Limb (tissue), 2 donors: Measurements from ENCODE around the gene SORT1.
"Not testable (repeated sequence)": the region's sequence is repeated elsewhere in the genome, so short reads cannot be mapped to it uniquely, and the experiment has no call there.

Experiments
- DNase-seq, 2 donors: peaks; one replicate each; pipeline ENCODE4 v3.0.0-alpha.2; 2016; ENCODE audit errors: extremely low spot score in 2 of 2

Gene SORT1

DNA sequence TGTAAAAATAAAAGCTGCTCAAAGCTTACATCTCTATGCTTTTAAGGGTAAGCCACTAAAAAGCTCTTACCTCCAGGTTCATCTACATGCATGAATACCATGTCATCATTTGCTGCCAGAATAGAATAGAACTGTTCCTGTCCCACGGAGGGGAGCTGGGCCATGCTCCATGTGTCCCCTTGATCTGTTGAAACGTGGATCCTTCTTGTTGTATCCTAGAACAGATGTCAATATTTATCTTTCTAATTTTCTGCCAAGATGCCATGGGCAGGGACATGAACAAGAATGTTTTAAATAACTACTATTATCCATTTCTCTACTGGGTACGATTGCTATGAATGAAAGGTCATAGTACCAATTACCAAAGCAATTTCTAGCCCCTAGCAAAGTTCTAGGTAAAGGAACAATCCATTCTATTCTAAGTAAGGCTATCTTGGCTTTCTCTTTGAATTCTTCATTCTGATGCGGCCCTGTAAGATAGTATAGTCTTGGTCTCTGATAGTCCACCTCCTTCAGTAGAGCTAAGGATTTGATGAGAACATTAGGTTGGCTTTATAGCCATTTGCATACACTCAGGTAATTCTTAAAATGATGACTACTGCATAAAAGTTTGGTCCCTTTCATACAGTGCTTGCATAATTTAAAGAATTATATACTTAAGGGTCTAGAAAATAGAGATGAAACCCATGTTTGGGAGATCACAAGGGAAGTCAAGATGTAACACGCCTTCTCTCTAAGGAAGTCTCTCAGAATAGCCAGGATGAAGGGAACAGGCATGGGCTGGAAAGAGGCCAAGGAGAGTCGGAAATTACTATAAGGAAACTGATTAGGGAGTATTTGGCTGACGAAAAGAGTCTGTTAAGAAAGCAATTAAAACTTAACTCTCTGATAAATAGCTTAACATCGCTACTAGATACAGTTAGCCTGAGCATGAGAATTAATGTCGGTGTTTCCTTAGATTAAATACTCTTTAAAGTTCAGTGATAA, 55.5 kb downstream of the SORT1 start:
- DNase-seq: no peak

DNA sequence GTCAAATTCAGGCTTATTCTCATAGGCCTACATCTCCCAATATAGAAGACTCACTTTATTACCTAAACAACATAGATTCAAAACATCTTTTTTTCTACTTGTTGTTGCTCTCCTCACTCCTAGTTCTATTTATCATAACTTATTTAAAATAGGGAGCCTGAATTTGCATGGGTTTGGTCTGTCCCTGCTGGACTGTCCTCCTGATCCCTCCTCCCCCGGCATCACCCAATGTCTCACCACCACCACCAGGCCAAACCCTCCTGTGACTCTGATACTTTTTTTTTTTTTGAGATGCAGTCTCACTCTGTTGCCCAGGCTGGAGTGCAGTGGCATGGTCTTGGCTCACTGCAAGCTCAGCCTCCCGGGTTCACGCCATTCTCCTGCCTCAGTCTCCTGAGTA, 59.1 kb downstream of the SORT1 start:
- no peak for DNase-seq

DNA sequence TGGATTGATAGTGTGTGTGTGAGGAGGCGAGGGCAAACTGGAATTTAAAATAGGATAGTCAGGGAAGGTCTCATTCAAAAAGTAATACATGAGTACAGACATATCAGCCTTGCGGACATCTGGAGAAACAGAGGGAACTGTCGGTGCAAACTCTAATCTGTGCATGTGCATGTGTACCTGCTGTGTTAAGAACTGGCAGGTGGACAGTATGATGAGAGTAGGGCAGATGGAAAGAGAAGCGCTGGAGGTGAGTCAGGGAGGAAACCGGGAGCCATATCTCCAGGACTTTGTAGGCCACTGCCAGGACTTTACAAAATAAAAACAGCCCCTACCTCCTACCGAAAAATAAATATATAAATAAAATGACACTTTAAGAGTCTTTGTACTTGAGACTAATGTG, 59.6 kb downstream of the SORT1 start:
- no peak for DNase-seq

- no peak for DNase-seq
Measured at GRCh38 chr1:109335091-109335490, 62.6 kb downstream of the SORT1 start.

DNA sequence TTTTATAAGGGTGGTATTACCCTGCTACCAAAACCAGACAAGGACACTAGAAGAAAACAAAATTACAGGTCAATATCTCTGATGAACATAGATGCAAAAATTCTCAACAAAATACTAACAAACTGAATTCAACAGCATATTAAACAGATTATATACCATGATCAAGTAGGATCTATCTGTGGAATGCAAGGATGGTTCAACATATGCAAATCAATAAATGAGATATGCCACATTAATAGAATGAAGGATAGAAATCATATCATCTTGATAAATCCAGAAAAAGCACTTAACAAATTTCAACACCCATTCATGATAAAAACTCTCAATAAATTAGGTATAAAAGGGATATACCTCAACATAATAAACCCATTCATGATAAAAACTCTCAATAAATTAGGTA, 66.6 kb downstream of the SORT1 start:
- no peak for DNase-seq

- no peak for DNase-seq
Measured at GRCh38 chr1:109327285-109327684, 70.4 kb downstream of the SORT1 start.

DNA sequence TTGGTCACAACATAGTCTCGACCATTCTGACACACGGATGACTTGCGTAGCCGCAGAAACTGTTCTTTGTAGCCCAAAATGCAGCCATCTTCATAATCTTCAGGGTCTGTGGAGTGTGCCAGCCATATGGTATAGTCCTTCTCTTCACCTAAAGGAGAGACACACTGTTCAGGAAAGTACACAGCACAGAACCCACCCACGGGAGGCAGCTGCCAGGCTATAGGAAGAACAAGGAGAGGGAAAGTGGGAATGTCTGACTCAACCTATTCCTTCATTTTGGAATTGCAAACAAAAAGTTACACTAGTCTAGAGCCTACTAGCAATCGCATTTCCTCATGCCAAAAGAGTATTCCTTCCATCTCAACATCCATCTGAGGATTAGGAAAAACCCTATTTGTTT, 74.7 kb downstream of the SORT1 start:
- no peak for DNase-seq

GRCh38 chr1:109319114-109319513, 78.6 kb downstream of the SORT1 start:
- DNase-seq: no peak

DNA sequence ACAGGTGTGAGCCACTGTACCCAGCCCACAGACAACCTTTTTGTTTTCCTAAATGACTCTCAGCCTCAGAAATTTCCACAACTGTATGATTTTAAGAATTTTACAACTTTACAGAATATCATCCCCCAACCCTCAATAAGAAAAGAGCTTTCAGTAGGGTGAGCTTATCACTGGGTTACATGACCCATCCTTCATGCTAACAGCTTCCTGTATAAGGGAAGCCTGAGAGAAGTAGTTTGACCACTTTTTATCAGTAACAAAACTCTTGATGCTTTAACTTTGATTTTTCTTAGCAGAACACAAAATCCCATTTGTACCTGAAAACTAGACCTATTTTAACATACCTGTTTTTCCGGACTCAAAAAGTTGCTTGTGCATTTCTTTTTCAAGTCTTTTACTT, 81.2 kb downstream of the SORT1 start:
- DNase-seq: no peak

DNA sequence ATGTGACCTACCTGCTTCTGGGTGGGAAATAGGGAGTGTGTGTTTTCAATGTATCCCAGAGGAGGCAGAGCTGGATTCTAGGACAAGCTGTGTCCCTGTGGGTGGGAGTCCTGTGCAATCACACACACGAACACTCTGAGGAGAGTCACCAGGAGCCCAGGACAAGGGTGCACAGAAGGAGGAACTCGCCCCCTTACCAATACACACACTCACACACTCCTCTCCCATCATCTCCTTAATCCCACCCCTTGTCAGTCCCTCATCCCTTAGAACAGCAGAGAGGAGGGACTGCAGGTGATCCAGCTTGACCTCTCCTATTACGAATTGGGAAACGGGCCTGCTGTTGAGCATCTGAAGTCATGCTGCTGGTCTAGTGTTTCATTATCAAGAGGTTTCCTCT, 82.4 kb downstream of the SORT1 start:
- DNase-seq: no peak

- DNase-seq: no peak
Measured at GRCh38 chr1:109314795-109315194, 82.9 kb downstream of the SORT1 start.

DNA sequence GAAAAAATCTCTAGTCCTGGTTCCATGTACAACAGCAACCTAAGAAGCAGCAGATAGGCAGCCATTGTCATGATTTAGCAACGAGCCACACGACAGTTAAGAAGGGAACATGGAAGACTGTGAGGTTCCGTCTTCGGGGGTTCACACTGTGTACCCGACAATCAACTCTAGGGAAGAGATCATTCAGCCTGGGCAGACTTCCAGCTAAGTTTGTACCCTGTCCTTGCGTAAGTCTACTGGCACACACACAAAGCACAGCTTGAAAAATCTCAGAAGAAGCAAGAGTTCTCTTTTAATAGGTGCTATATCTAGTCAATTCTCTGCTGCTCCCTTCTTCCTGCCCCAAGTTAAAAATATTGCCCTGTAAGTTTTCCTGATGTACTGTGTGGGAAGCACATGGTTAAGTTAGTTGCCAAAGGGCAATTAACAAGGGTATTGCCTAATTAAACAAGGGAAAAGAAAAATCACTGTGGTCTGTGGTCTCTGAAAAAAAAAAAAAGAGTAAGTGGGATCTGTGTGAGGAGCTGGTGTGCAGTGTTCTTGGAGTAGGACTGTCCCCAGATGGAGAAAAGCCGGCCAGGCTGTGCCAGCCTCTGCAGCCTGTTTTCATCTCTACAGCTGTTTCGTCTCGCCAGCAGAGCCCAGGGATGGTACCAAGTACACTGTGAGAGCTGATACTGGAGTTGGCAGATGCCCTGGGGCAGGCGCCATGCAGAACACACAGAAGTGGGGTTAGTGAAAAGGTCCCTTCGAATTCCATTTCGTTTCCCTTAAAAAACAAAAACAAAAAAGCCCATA, 84.5 kb downstream of the SORT1 start:
- no peak for DNase-seq

- DNase-seq: no peak
Measured at GRCh38 chr1:109312246-109312645, 85.5 kb downstream of the SORT1 start.

- no peak for DNase-seq
Measured at GRCh38 chr1:109309347-109309746, 88.4 kb downstream of the SORT1 start.

- no peak for DNase-seq
Measured at GRCh38 chr1:109307274-109308021, 90.3 kb downstream of the SORT1 start.

DNA sequence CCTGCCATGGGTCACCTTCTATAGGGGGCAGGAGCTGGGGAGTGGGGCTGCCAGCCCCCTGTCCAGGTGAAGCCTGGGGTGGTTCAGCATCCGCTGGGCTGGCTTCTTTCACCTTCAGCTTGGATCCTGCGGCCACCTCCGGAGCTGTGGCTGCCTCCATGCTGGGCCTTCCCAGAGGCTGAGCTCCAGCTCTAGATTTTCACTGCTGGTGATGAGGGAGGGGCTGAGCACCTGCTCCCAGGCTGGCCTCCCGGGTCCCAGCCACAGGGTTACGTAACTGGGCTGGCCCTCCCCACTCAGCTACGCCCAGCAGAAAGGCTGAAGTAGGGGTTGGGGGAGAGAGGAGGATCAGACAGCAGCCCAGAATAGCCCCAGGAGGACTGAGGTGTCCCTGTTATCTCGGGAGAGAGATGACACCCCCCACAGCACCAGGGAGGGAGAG, 90.9 kb downstream of the SORT1 start, which contains the start of gene MYBPHL:
Gene MYBPHL, minus strand, starts transcription at position 180 of the 442 bp plus-strand sequence. Its CDS starts 20 bp downstream, at position 160.
- DNase-seq: no peak

DNA sequence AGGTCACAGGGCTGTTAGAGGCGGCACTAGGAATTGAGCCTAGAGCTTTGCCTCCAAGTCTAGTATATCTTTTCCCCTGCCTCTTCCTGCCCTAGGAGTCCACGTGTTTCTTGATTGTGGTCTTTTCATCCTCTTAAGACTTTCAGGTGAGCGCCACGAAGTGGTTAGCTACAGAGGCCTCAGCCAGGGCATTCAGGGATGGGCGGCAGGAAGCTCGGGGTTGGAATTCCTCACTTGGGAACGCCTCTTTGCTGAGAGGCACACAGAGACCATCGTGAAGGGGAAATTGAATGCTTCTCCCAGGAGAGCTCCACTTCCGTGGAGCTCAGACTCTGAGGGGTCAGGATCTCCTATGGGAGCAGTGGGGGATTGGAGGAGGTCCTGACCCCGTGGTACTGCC, 91.7 kb downstream of the SORT1 start:
- not testable (repeated sequence) for DNase-seq

DNA sequence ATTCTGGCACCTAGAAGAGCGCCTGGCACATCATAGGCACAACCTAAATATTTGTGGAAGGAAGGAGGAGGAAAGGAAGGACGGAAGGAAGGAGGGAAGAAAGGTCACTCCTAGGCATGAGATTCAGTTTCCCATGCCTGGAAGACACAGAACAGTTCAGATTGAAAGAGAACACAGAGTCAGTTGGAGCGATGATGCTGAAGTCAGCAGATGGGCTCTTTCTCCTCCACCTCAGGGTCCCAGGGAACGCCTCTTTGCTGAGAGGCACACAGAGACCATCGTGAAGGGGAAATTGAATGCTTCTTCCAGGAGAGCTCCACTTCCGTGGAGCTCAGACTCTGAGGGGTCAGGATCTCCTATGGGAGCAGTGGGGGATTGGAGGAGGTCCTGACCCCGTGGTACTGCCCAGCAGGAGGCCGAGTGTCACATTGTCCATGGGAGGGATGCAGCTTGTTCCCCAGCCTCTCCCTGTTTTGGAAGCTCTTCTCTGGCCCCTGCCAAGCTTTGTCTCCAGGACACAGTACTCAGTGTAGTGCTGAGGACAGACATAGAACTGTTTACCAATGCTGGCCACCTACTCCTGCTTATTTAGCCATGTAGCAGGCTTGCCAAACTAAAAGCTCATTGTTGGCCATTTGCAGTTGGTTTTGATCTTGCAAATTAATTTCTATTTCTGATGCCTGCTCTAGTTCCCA, 93.3 kb downstream of the SORT1 start:
- DNase-seq: no peak

- no peak for DNase-seq
Measured at GRCh38 chr1:109301874-109302273, 95.8 kb downstream of the SORT1 start.

DNA sequence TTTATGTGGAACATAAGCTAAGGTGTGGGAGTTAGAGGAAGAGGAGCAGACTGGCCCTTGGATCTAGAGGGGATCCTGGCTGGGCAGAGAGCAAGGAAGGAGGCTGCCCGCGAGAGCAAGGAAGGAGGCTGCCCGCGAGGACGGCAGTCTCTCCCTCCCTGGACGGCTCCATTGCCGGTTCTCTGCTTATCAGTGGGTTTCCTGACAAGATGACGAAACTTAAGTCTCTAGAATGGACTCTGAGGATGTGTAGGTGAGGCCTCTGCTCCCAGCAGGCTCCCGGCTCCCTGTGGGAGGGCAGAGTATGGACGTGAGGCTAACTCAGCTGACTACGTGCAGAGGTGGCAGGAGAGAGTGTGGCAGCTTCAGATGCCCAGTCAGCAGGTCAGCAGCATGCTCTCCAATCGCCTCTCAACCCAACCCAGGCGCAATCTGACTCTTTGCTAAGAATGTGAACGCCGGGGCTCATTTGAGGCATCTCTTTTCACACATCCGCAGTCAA, 97.0 kb downstream of the SORT1 start:
- DNase-seq: no peak
